Mesothelial cell of epicardium (in vitro differentiated cells): ENCODE measurements around the gene TMEM92. TPM values are rescaled to one million over a fixed set of nuclear protein-coding genes. Genes with fewer than 3 reads are reported as not detected.

Experiments
- DNase-seq, 2 experiments: peaks; one replicate each; pipeline ENCODE4 v3.0.0; 2021; ENCODE audit warnings: low spot score in 2 of 2; ENCODE audit not compliant: unreplicated experiment in 2 of 2
- H3K27ac Mint-ChIP-seq: 2 replicates; pipeline ENCODE4 v1.8.0; 2021; ENCODE audit warnings: mixed read lengths
- H3K27me3 Mint-ChIP-seq: 2 replicates; pipeline ENCODE4 v1.8.0; 2021; ENCODE audit warnings: low read depth, mixed read lengths
- H3K36me3 Mint-ChIP-seq: 2 replicates; pipeline ENCODE4 v1.8.0; 2021; ENCODE audit warnings: mixed read lengths
- H3K4me1 Mint-ChIP-seq: 2 replicates; pipeline ENCODE4 v1.8.0; 2021; ENCODE audit warnings: mixed read lengths
- H3K4me3 Mint-ChIP-seq: 2 replicates; pipeline ENCODE4 v1.8.0; 2021; ENCODE audit warnings: mild to moderate bottlenecking, moderate library complexity, mixed read lengths
- H3K9me3 Mint-ChIP-seq: 2 replicates; pipeline ENCODE4 v1.8.0; 2021; ENCODE audit warnings: mixed read lengths
- CTCF ChIP-seq: fragments of 200-600 bp; sonication (generic); IDR thresholded peaks from one replicate; pipeline ENCODE4 v1.5.0; 2021; ENCODE audit warnings: antibody characterized with exemption; ENCODE audit not compliant: unreplicated experiment
- total RNA-seq: library from RNA; stranded (reverse); gene quantifications from 3 replicates; pipeline ENCODE4 v1.2.1, GENCODE V29; 2021

Gene TMEM92
- total RNA-seq, 1 donor from 2014 or later, result 2.7 TPM

GRCh38 chr17:50259477-50260324, 14.6 kb upstream of the TMEM92 start:
- no peaks in the 10 kb centered on the region for H3K9me3 Mint-ChIP-seq

GRCh38 chr17:50260501-50260911, 13.8 kb upstream of the TMEM92 start:
- Mint-ChIP-seq H3K4me1 (peaks cover 70% of the 10 kb centered on the region), H3K9me3 (no peaks in the 10 kb centered on the region), H3K27me3 (no peaks in the 10 kb centered on the region), H3K27ac (peak overlapping the region; percentile 47), H3K36me3 (no peaks in the 10 kb centered on the region), H3K4me3 (no peak overlapping the region)
- DNase-seq, result peak in 1 of 2 experiments; percentile 29
- TF ChIP-seq CTCF, result no peak

More at GRCh38 chr17:50259477-50260324, 14.6 kb upstream of the TMEM92 start:
- DNase-seq, result no peak
- peak overlapping the region; percentile 56 for H3K27ac Mint-ChIP-seq
- H3K27me3 Mint-ChIP-seq, result no peaks in the 10 kb centered on the region
- peaks cover 70% of the 10 kb centered on the region for H3K4me1 Mint-ChIP-seq
- no peak for TF ChIP-seq CTCF
- H3K36me3 Mint-ChIP-seq, result no peaks in the 10 kb centered on the region
- no peak overlapping the region for H3K4me3 Mint-ChIP-seq

DNA sequence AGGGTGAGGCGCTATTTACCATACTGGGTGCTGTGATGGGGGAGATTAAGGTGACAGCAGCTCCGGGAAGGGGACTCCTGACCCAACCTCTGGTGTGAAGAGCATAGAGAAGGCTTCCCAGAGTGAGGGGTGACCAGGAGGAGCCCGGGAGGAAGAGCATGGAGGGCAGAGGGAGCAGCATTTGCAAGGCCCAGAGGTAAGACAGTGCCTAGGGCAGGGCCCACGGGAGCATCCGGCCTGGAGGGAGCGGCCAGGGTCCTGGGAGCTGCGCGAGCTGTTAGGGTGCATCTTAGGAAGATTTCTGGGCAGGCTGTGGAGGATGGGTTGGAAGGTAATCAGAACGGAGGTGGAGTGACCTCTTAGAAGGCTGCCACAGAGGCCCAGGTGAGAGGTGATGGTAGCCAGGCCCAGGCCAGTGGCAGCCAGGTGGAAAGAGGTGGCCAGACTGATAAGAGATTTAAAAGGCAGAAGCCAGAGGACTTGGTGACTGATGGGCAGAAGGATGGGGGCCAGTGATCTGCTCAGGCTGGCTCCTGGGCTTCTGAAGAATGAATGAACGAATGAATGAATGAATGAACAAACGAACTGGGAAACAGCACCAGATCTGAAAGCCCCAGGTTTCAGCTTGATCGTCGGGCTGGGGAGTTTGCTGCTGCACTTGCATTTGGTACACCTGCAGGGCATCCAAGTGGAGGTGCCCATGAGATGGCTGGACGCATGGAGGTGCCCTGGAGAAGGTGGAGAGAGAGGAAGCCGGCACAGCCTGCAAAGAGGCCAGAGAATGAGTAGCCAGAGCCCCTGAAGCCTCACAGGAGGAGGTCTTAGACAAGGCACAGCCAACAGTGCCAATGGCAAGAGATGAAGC, 13.0 kb upstream of the TMEM92 start:
- Mint-ChIP-seq H3K4me1 (peaks cover 70% of the 10 kb centered on the region), H3K36me3 (no peaks in the 10 kb centered on the region), H3K27me3 (no peaks in the 10 kb centered on the region), H3K4me3 (no peak overlapping the region), H3K27ac (peak overlapping the region; percentile 21), H3K9me3 (no peaks in the 10 kb centered on the region)
- DNase-seq, result peak in 1 of 2 experiments; percentile 31
- no peak for TF ChIP-seq CTCF

- Mint-ChIP-seq H3K4me3 (no peak overlapping the region), H3K36me3 (no peaks in the 10 kb centered on the region), H3K27me3 (no peaks in the 10 kb centered on the region), H3K4me1 (peaks cover 71% of the 10 kb centered on the region), H3K27ac (peak overlapping the region; percentile 30), H3K9me3 (no peaks in the 10 kb centered on the region)
- TF ChIP-seq CTCF, result no peak
- peak in 1 of 2 experiments; percentile 17 for DNase-seq
These were observed 12.1 kb upstream of the TMEM92 start for GRCh38 chr17:50262001-50262794.
